Tibial nerve (tissue), 4 donors: ENCODE results near the gene SLC17A2.

Experiments
- EP300 ChIP-seq, 2 donors: sonication (generic); formaldehyde crosslinking; IDR thresholded peaks; one replicate each; pipeline ENCODE4 v1.6.1; 2017; ENCODE audit warnings: antibody characterized with exemption in 2 of 2, mild to moderate bottlenecking in 1 of 2
- POLR2A ChIP-seq, 2 donors: fragments of 450-650 bp; IDR thresholded peaks; one replicate each; pipeline ENCODE4 v1.6.1; 2017; ENCODE audit warnings: antibody characterized with exemption in 2 of 2, mild to moderate bottlenecking in 2 of 2, moderate library complexity in 2 of 2
- TF ChIP-seq, protein P1 (sequence below), 5 experiments: fragments of 200-600 bp in 3 of 5; fragments of 450-650 bp in 2 of 5; sonication (generic) in 3 of 5; IDR thresholded peaks; one replicate each; pipeline ENCODE4 v1.5.1; 2016 to 2019; ENCODE audit warnings: antibody characterized with exemption in 5 of 5, mild to moderate bottlenecking in 3 of 5, moderate library complexity in 2 of 5

DNA sequence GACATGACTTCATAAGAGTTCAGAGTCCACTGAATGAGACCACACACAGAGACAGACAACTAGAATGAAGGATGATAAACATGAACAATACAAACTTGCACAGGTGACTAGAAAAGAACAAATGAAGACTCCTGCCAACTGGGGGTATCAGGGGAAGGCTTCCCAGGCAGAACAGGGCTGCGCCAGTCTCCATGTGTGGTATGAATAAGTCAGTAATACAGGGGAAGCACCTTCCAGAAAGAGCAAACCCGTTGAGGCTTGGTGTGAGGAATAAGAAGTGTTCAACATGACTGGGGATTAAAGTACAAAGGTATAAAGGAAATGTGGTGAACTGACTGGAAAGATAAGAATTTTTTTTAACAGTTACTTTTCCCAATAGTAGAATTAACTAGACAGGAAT is 3.7 kb upstream of the SLC17A2 start:
- TF ChIP-seq, protein P1, sequence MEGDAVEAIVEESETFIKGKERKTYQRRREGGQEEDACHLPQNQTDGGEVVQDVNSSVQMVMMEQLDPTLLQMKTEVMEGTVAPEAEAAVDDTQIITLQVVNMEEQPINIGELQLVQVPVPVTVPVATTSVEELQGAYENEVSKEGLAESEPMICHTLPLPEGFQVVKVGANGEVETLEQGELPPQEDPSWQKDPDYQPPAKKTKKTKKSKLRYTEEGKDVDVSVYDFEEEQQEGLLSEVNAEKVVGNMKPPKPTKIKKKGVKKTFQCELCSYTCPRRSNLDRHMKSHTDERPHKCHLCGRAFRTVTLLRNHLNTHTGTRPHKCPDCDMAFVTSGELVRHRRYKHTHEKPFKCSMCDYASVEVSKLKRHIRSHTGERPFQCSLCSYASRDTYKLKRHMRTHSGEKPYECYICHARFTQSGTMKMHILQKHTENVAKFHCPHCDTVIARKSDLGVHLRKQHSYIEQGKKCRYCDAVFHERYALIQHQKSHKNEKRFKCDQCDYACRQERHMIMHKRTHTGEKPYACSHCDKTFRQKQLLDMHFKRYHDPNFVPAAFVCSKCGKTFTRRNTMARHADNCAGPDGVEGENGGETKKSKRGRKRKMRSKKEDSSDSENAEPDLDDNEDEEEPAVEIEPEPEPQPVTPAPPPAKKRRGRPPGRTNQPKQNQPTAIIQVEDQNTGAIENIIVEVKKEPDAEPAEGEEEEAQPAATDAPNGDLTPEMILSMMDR (IDR thresholded peaks at IDR 0.05), result no peak
- TF ChIP-seq POLR2A (IDR thresholded peaks at IDR 0.05) (no peak), EP300 (IDR thresholded peaks at IDR 0.05) (no peak)
